Ramos (cell line): ENCODE results near the gene MBNL2.

Source experiments
- in situ Hi-C: fragments of 300-500 bp; cut with MboI; formaldehyde crosslinking; loops from one replicate; pipeline ENCODE4 v1.14.3; 2022; ENCODE audit warnings: low sequenced_read_pairs; ENCODE audit not compliant: unreplicated experiment

MBNL2 gene

DNA sequence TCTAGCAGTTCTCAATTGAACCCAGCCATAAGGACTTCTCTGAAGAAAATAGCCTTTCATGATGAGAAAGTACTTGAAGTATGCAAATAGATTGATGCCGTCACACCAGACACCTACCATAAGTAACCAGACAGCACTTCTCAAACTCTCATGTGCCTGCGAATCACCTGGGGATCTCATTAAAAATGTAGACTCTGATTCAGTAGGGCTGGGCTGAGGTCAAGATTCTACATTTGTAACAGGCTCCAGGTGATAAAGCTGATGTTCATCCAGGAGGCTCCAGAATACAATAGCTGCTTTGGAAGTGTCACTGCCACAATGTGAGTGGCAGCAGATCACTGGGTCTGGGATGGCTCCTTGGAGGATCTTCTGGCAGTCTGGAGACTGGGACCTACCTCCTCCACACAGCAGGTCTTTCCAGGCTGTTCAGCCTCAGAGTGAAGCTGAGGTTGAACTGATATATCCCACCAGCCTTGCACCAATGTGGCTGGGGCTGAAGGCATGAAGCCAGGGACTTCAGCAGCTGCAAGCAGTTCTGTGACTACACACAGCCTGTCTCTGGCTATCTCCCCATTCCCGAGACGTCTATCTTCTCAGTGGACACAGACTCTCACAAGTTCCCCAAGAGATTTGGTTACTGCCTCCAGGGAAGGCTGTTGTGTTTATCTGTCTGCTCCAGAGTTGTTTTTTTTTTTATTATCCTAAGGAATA lies 9.1 kb downstream of the MBNL2 start:
- in situ Hi-C loops = no loop called here

DNA sequence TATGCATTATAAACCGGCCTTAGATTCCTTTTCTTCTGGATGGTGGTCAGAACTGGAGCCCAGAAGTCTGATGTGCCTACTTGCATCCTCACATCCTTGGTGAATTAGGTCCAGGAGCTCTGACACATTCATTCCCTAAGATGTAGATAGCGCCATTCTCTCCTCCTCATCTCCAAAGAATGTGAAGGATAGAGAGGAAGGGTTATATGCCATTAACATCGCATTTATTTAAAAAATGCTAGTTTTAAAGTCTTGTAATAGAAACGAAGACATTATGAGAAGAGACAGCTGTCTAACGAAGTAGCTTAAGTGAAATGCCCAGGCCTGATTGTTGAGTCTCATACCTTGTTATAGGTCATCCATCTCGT lies 9.7 kb downstream of the MBNL2 start:
- in situ Hi-C loops = no loop called here

GRCh38 chr13:97233499-97233898 lies 11.4 kb downstream of the MBNL2 start:
- in situ Hi-C loops = no loop called here

- in situ Hi-C loops = no loop called here
Measured at GRCh38 chr13:97234236-97234635, 12.1 kb downstream of the MBNL2 start.

GRCh38 chr13:97234742-97235141 lies 12.6 kb downstream of the MBNL2 start:
- in situ Hi-C loops = no loop called here

GRCh38 chr13:97235549-97236231 lies 13.6 kb downstream of the MBNL2 start:
- in situ Hi-C loops = no loop called here

- in situ Hi-C loops = no loop called here
Measured at GRCh38 chr13:97237388-97237787, 15.3 kb downstream of the MBNL2 start.

GRCh38 chr13:97238432-97238831 lies 16.3 kb downstream of the MBNL2 start:
- in situ Hi-C loops = no loop called here

GRCh38 chr13:97238883-97239282 lies 16.8 kb downstream of the MBNL2 start:
- in situ Hi-C loops = no loop called here

- in situ Hi-C loops = no loop called here
Measured at GRCh38 chr13:97239306-97239705, 17.2 kb downstream of the MBNL2 start.

GRCh38 chr13:97239943-97240787 lies 18.0 kb downstream of the MBNL2 start:
- in situ Hi-C loops = no loop called here

DNA sequence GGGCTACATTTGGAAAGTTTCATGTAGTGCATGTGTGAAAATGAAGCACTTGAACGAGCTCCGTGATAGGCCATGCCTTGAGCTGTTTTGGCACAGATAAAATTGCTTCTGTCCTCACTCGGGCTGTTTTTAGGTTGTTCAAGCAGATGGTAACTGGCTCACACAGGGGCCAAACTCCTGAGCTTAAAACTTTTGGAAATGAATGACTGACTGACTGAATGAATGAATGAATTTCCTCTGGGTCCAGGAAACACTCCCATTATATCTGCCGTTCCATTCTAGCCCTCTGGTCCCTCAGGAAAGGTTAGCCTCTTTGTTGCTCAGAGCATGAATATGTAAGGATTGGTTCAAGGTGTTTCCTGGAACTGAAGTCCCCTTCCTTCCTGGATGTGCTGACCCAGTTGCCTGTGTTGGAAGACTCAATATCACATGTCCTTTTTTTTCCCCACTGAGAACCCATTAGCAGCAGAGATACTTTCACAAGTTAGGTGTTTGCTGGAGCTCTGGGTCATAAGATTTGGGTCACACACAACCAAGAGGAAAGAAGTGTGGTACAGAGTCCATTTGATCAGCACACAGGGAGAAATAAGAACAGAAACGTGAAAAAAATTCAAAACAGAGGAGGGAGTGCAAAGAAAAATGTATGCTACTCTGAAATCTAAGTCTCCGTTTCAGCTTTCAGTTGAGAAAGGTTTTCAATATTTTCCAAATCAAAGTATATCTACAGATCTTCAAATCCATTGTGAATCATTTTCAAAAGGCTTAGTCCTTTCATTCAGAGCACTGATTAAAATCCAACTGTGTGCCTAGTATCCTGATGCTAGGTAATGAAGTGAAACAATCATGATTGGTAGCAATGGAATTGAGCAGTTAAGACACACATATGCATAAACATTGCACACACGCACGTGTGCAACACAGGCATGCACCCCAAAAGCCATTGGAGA lies 18.9 kb downstream of the MBNL2 start:
- in situ Hi-C loops = no loop called here

- in situ Hi-C loops = no loop called here
Measured at GRCh38 chr13:97241761-97242160, 19.6 kb downstream of the MBNL2 start.

DNA sequence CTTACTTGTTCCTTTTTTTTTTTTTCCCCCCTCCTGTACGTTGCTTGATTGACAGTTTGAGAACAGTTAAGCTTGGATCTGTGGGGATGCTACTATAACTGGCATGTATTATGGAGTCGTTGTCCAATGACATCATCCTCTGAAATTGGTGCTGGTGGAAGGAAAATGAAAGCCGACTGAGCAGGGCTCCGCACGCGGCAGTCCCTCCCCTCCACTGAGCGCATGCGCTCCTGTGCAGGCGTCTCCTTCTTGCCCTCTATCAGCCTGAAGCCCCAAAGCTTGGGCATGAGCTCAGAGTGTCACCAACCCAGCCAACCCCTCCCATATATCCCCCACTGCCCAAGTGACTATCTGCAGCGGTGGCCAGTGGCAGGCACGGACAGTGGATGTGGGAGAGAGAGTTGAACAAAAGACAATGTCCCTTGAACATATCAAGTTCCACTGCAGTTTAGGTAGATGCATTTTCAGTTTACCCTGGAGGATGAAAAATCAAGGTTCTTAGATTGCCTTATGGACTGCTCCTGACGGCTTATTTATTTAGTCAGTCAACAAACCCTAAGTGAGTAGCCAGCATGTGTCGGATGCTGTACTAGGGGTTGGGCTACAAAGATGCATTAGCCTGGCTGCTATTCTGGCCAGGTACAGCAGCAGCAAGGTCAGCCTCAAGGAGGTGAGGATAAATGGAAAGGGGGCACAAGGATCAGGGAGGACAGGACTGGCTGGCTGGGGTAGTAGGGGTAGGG lies 20.8 kb downstream of the MBNL2 start:
- in situ Hi-C loops = no loop called here

GRCh38 chr13:97243915-97244781 lies 22.0 kb downstream of the MBNL2 start:
- in situ Hi-C loops = no loop called here

- in situ Hi-C loops = no loop called here
Measured at GRCh38 chr13:97245011-97245410, 22.9 kb downstream of the MBNL2 start.

- in situ Hi-C loops = no loop called here
Measured at GRCh38 chr13:97246596-97247158, 24.5 kb downstream of the MBNL2 start.

GRCh38 chr13:97248243-97248642 lies 26.1 kb downstream of the MBNL2 start:
- in situ Hi-C loops = no loop called here
